Hepatocyte (in vitro differentiated cells): Measurements from ENCODE around the gene SLC29A3. TPM values are rescaled to one million over a fixed set of nuclear protein-coding genes. Genes with fewer than 3 reads are reported as not detected.

Experiments
- DNase-seq: peaks from one replicate; pipeline ENCODE4 v3.0.0-alpha.2; 2016; ENCODE audit warnings: low spot score
- H2AFZ ChIP-seq: fragments of 200-600 bp; sonication (generic); 2 replicates; pipeline ENCODE4 v1.6.0; 2016; ENCODE audit warnings: antibody characterized with exemption, mild to moderate bottlenecking
- H3K27ac ChIP-seq: fragments of 200-600 bp; sonication (generic); 2 replicates; pipeline ENCODE4 v1.5.1; 2016; ENCODE audit warnings: mild to moderate bottlenecking
- H3K27me3 ChIP-seq: fragments of 200-600 bp; sonication (generic); 2 replicates; pipeline ENCODE4 v1.6.1; 2016
- H3K36me3 ChIP-seq: fragments of 200-600 bp; sonication (generic); replicated peaks from 2 replicates; pipeline ENCODE4 v1.5.1; 2016; ENCODE audit warnings: low read depth; ENCODE audit not compliant: insufficient read depth
- H3K4me1 ChIP-seq: fragments of 200-600 bp; sonication (generic); 2 replicates; pipeline ENCODE4 v1.5.1; 2016; ENCODE audit warnings: mild to moderate bottlenecking, moderate library complexity; ENCODE audit not compliant: insufficient read depth
- H3K4me2 ChIP-seq: fragments of 200-600 bp; sonication (generic); 2 replicates; pipeline ENCODE4 v1.6.0; 2016
- H3K4me3 ChIP-seq: fragments of 200-600 bp; sonication (generic); 2 replicates; pipeline ENCODE4 v1.5.1; 2016; ENCODE audit warnings: mild to moderate bottlenecking
- H3K79me2 ChIP-seq: fragments of 200-600 bp; sonication (generic); 2 replicates; pipeline ENCODE4 v1.6.0; 2017; ENCODE audit warnings: mild to moderate bottlenecking
- H3K9me2 ChIP-seq: fragments of 200-600 bp; sonication (generic); replicated peaks from 2 replicates; pipeline ENCODE4 v1.6.0; 2017; ENCODE audit warnings: mild to moderate bottlenecking; ENCODE audit not compliant: insufficient read depth
- H3K9me3 ChIP-seq: fragments of 200-600 bp; sonication (generic); 2 replicates; pipeline ENCODE4 v1.5.1; 2016; ENCODE audit warnings: low read depth, mild to moderate bottlenecking
- H4K20me1 ChIP-seq: fragments of 200-600 bp; sonication (generic); 2 replicates; pipeline ENCODE4 v1.6.0; 2016; ENCODE audit warnings: mild to moderate bottlenecking; ENCODE audit not compliant: insufficient read depth, poor library complexity, severe bottlenecking
- CTCF ChIP-seq: fragments of 200-600 bp; sonication (generic); IDR thresholded peaks from 2 replicates; pipeline ENCODE4 v1.5.1; 2016; ENCODE audit warnings: antibody characterized with exemption, mild to moderate bottlenecking; ENCODE audit not compliant: poor library complexity
- EZH2 ChIP-seq: fragments of 200-600 bp; sonication (generic); IDR thresholded peaks from 2 replicates; pipeline ENCODE4 v1.6.1; 2016; ENCODE audit warnings: antibody characterized with exemption, mild to moderate bottlenecking, borderline replicate concordance
- EZH2phosphoT487 ChIP-seq: fragments of 200-600 bp; sonication (generic); IDR thresholded peaks from one replicate; pipeline ENCODE4 v1.6.1; 2018; ENCODE audit warnings: antibody characterized with exemption, mild to moderate bottlenecking, low read depth, moderate library complexity; ENCODE audit not compliant: unreplicated experiment, severe bottlenecking
- whole genome bisulfite sequencing: methylation state at CpG from one replicate; pipeline ENCODE4 v1.1.6; 2016; ENCODE audit warnings: low lambda C conversion rate; ENCODE audit errors: missing lambda C conversion rate; 5-methylcytosine and 5-hydroxymethylcytosine counted together
- polyA plus RNA-seq: library from polyadenylated mRNA; unstranded; fragments of >200 nt; fragmentation: Nextera tagmentation; extraction: Ambion mirVana; gene quantifications from 2 replicates; pipeline ENCODE4 v1.2.1, GENCODE V29; 2016
- total RNA-seq: library from RNA; depleted of rRNA; stranded (reverse); fragments of >200 nt; gene quantifications from 2 replicates; pipeline ENCODE4 v1.2.3, GENCODE V29; 2014

The SLC29A3 gene
- total and polyA plus RNA-seq, 2 experiments from 2014 or later: 8.4 to 12.0 TPM

GRCh38 chr10:71391701-71392100, 72.6 kb downstream of the SLC29A3 start:
- H3K9me2 ChIP-seq: no peaks in the 10 kb centered on the region

GRCh38 chr10:71392292-71392691, 73.2 kb downstream of the SLC29A3 start:
- H3K36me3 ChIP-seq: no peaks in the 10 kb centered on the region
- H3K4me2 ChIP-seq: no peak overlapping the region
- H3K79me2 ChIP-seq: no peaks in the 10 kb centered on the region
- 26% methylated on average over 1 of the region's 1 CpG for WGBS
- H3K27me3 ChIP-seq: peaks cover 7% of the 10 kb centered on the region
- no peak overlapping the region for H3K27ac ChIP-seq
- H3K4me3 ChIP-seq: no peak overlapping the region
- peaks cover 3% of the 10 kb centered on the region for H3K4me1 ChIP-seq
- no peaks in the 10 kb centered on the region for H3K9me2 ChIP-seq
- no peak overlapping the region for H2AFZ ChIP-seq
- TF ChIP-seq CTCF: no peak
- TF ChIP-seq EZH2phosphoT487: no peak
- TF ChIP-seq EZH2: no peak
- H3K9me3 ChIP-seq: no peaks in the 10 kb centered on the region
- DNase-seq: no peak
- no peaks in the 10 kb centered on the region for H4K20me1 ChIP-seq

More at GRCh38 chr10:71391701-71392100, 72.6 kb downstream of the SLC29A3 start:
- Histone ChIP-seq H3K4me3 (no peak overlapping the region), H3K27ac (no peak overlapping the region), H3K4me1 (no peaks in the 10 kb centered on the region), H4K20me1 (no peaks in the 10 kb centered on the region), H3K4me2 (no peak overlapping the region), H3K9me3 (no peaks in the 10 kb centered on the region), H3K79me2 (no peaks in the 10 kb centered on the region), H3K27me3 (peaks cover 5% of the 10 kb centered on the region), H2AFZ (no peak overlapping the region), H3K36me3 (no peaks in the 10 kb centered on the region)
- TF ChIP-seq EZH2: no peak
- 82% methylated on average over 5 of the region's 5 CpGs for WGBS
- no peak for DNase-seq

GRCh38 chr10:71392791-71393781, 74.0 kb downstream of the SLC29A3 start:
- Histone ChIP-seq H3K4me2 (no peak overlapping the region), H3K4me1 (peaks cover 8% of the 10 kb centered on the region), H4K20me1 (no peaks in the 10 kb centered on the region), H3K27me3 (peaks cover 15% of the 10 kb centered on the region), H3K9me2 (no peaks in the 10 kb centered on the region), H3K36me3 (no peaks in the 10 kb centered on the region), H2AFZ (no peak overlapping the region), H3K27ac (no peak overlapping the region), H3K4me3 (no peak overlapping the region), H3K9me3 (no peaks in the 10 kb centered on the region), H3K79me2 (no peaks in the 10 kb centered on the region)
- WGBS: 83% methylated on average over 16 of the region's 16 CpGs
- no peak for DNase-seq
- TF ChIP-seq CTCF (no peak), EZH2 (no peak), EZH2phosphoT487 (no peak)

- 92% methylated on average over 8 of the region's 8 CpGs for WGBS
- Histone ChIP-seq H3K9me2 (no peaks in the 10 kb centered on the region), H3K27me3 (peaks cover 24% of the 10 kb centered on the region), H3K4me3 (no peak overlapping the region), H3K27ac (no peak overlapping the region), H3K9me3 (no peaks in the 10 kb centered on the region), H3K79me2 (no peaks in the 10 kb centered on the region), H3K4me2 (no peak overlapping the region), H4K20me1 (no peaks in the 10 kb centered on the region), H3K36me3 (no peaks in the 10 kb centered on the region), H2AFZ (no peak overlapping the region), H3K4me1 (peaks cover 8% of the 10 kb centered on the region)
- TF ChIP-seq CTCF: no peak
- TF ChIP-seq EZH2: no peak
- no peak for TF ChIP-seq EZH2phosphoT487
- DNase-seq: no peak
Measured at GRCh38 chr10:71393841-71394475, 74.9 kb downstream of the SLC29A3 start.
